Mucosa of stomach (tissue), 1 donor: ENCODE results near the gene DCAF15.

Experiments used
- H3K27me3 ChIP-seq: one replicate; pipeline ENCODE4 v1.7.0; 2013; ENCODE audit warnings: mild to moderate bottlenecking, low read length; ENCODE audit not compliant: control insufficient read depth, insufficient read depth
- H3K36me3 ChIP-seq: one replicate; pipeline ENCODE4 v1.7.0; 2013; ENCODE audit warnings: low read length; ENCODE audit not compliant: control insufficient read depth, insufficient read depth
- H3K4me1 ChIP-seq: one replicate; pipeline ENCODE4 v1.7.0; 2013; ENCODE audit warnings: mild to moderate bottlenecking, low read length; ENCODE audit not compliant: control insufficient read depth, insufficient read depth
- H3K4me3 ChIP-seq: one replicate; pipeline ENCODE4 v1.7.0; 2013; ENCODE audit warnings: low read length
- H3K9ac ChIP-seq: one replicate; pipeline ENCODE4 v1.7.0; 2013; ENCODE audit warnings: mild to moderate bottlenecking, low read length, moderate library complexity
- H3K9me3 ChIP-seq: one replicate; pipeline ENCODE4 v1.7.0; 2013; ENCODE audit warnings: mild to moderate bottlenecking, low read length, moderate library complexity; ENCODE audit not compliant: control insufficient read depth
- donor health status: Pancreatic carcinoma.

DCAF15 gene

GRCh38 chr19:13984186-13984585 lies 31.9 kb downstream of the DCAF15 start:
- Histone ChIP-seq H3K4me1 (peaks cover 20% of the 10 kb centered on the region), H3K9ac (no peak overlapping the region), H3K4me3 (no peak overlapping the region), H3K36me3 (no peaks in the 10 kb centered on the region), H3K27me3 (no peaks in the 10 kb centered on the region), H3K9me3 (no peaks in the 10 kb centered on the region)

- Histone ChIP-seq H3K4me3 (no peak overlapping the region), H3K27me3 (no peaks in the 10 kb centered on the region), H3K36me3 (no peaks in the 10 kb centered on the region), H3K4me1 (peaks cover 14% of the 10 kb centered on the region), H3K9me3 (no peaks in the 10 kb centered on the region), H3K9ac (peak overlapping the region; percentile 57)
Measured at GRCh38 chr19:13984875-13985741, 32.8 kb downstream of the DCAF15 start.

- Histone ChIP-seq H3K27me3 (no peaks in the 10 kb centered on the region), H3K9me3 (no peaks in the 10 kb centered on the region), H3K36me3 (no peaks in the 10 kb centered on the region), H3K4me1 (peaks cover 14% of the 10 kb centered on the region), H3K4me3 (no peak overlapping the region), H3K9ac (peak overlapping the region; percentile 57)
Measured at GRCh38 chr19:13985771-13986347, 33.5 kb downstream of the DCAF15 start.

- Histone ChIP-seq H3K36me3 (no peaks in the 10 kb centered on the region), H3K9me3 (no peaks in the 10 kb centered on the region), H3K4me1 (peaks cover 14% of the 10 kb centered on the region), H3K4me3 (no peak overlapping the region), H3K27me3 (no peaks in the 10 kb centered on the region), H3K9ac (peak overlapping the region; percentile 57)
Measured at GRCh38 chr19:13986348-13986904, 34.1 kb downstream of the DCAF15 start.

GRCh38 chr19:13987101-13987890 lies 35.0 kb downstream of the DCAF15 start:
- no peak overlapping the region for H3K4me3 ChIP-seq
- peaks cover 5% of the 10 kb centered on the region for H3K36me3 ChIP-seq
- no peaks in the 10 kb centered on the region for H3K9me3 ChIP-seq
- no peaks in the 10 kb centered on the region for H3K27me3 ChIP-seq
- H3K9ac ChIP-seq: peak overlapping the region; percentile 43
- peaks cover 14% of the 10 kb centered on the region for H3K4me1 ChIP-seq

- Histone ChIP-seq H3K9me3 (no peaks in the 10 kb centered on the region), H3K36me3 (peaks cover 10% of the 10 kb centered on the region), H3K4me1 (peaks cover 14% of the 10 kb centered on the region), H3K4me3 (no peak overlapping the region), H3K27me3 (no peaks in the 10 kb centered on the region), H3K9ac (no peak overlapping the region)
Measured at GRCh38 chr19:13989487-13989886, 37.2 kb downstream of the DCAF15 start.

- Histone ChIP-seq H3K4me1 (peaks cover 14% of the 10 kb centered on the region), H3K9me3 (no peaks in the 10 kb centered on the region), H3K36me3 (peaks cover 10% of the 10 kb centered on the region), H3K9ac (no peak overlapping the region), H3K27me3 (no peaks in the 10 kb centered on the region), H3K4me3 (no peak overlapping the region)
Measured at GRCh38 chr19:13990085-13990484, 37.8 kb downstream of the DCAF15 start.

- Histone ChIP-seq H3K9ac (no peak overlapping the region), H3K9me3 (no peaks in the 10 kb centered on the region), H3K4me3 (no peak overlapping the region), H3K27me3 (no peaks in the 10 kb centered on the region), H3K4me1 (peaks cover 8% of the 10 kb centered on the region), H3K36me3 (peaks cover 10% of the 10 kb centered on the region)
Measured at GRCh38 chr19:13992025-13992424, 39.7 kb downstream of the DCAF15 start.

- H3K9ac ChIP-seq: no peak overlapping the region
- no peaks in the 10 kb centered on the region for H3K9me3 ChIP-seq
- H3K4me3 ChIP-seq: no peak overlapping the region
- H3K4me1 ChIP-seq: peaks cover 14% of the 10 kb centered on the region
- H3K36me3 ChIP-seq: peaks cover 10% of the 10 kb centered on the region
- H3K27me3 ChIP-seq: no peaks in the 10 kb centered on the region
Measured at GRCh38 chr19:13993590-13994300, 41.4 kb downstream of the DCAF15 start.

- peaks cover 10% of the 10 kb centered on the region for H3K36me3 ChIP-seq
- no peaks in the 10 kb centered on the region for H3K9me3 ChIP-seq
- no peaks in the 10 kb centered on the region for H3K27me3 ChIP-seq
- no peak overlapping the region for H3K4me3 ChIP-seq
- peaks cover 15% of the 10 kb centered on the region for H3K4me1 ChIP-seq
- H3K9ac ChIP-seq: no peak overlapping the region
Measured at GRCh38 chr19:13995017-13995728, 42.9 kb downstream of the DCAF15 start.
